ENCODE results near the gene CCL14. TPM values are rescaled to one million over a fixed set of nuclear protein-coding genes. Genes with fewer than 3 reads are reported as not detected.

The CCL14 gene
- total and polyA plus RNA-seq, 9 of the 15 experiments (the other 6 are each of a cell fraction or from before 2014, with no cell fraction given), result not detected

DNA sequence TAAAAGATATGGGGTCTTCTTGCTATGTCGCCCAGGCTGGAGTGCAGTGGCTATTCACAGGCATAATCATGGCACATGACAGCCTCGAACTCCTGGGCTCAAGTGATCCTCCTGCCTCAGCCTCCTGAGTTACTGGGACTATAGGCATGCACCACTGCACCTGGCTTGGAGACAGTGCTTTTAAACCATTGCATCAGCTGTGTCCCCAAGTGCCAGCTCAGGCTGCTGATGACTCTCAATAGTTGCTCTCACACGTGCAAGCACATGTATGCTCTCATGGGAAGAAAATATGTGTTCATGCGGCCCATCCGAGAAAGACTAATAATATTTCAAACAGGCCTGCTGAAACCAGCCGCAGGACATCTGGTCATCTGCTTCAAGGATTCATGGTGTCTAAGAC, 14.0 kb downstream of the CCL14 start (continued):
- TF ChIP-seq EWSR1 (IDR thresholded peaks at IDR 0.05; ENCODE audit: borderline replicate concordance, low read depth, partially characterized antibody), result no peak
- no peak for TF ChIP-seq PATZ1 (CRISPR knock-in tag; IDR thresholded peaks at IDR 0.05; ENCODE audit: borderline replicate concordance)
- TF ChIP-seq EZH2 (IDR thresholded peaks at IDR 0.05; ENCODE audit: borderline replicate concordance, low read depth, low read length), result no peak

DNA sequence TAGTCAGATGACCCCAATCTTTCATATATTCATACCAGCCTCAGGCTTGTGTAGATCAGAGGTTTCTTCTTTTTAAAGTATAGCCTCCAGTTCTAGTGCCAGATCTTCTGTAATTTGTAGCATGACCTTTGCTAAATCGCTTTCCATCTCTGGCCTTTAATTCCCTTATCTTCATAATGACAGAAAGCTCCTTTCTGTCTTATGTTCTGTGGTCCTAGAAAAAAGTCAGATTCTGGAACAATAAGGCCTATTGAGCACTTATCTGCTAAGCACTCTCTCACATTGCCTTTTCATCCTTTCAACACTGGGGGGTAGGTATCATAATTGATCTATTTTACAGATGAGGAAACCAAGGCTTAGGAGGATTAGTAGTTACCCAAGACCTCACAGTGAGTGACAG, 14.5 kb downstream of the CCL14 start:
- Histone ChIP-seq H3K4me3 (no peak overlapping the region), H3K79me2 (ENCODE audit: control insufficient read depth, insufficient read depth, low read length) (no peaks in the 10 kb centered on the region), H3K9me3 (replicated peaks; ENCODE audit: control insufficient read depth, insufficient read depth, low read depth, low read length) (no peaks in the 10 kb centered on the region), H3K4me1 (replicated peaks in 1 of 2; ENCODE audit: control insufficient read depth in 2 of 2, insufficient read depth in 2 of 2, low read length in 2 of 2) (no peaks in the 10 kb centered on the region), H3K9ac (ENCODE audit: insufficient read depth in 1 of 2, low read depth in 2 of 2, low read length in 2 of 2) (no peak overlapping the region), H3K4me2 (ENCODE audit: insufficient read depth, low read length) (no peak overlapping the region), H3K9me1 (ENCODE audit: control insufficient read depth, insufficient read depth, low read length) (no peaks in the 10 kb centered on the region), H4K20me1 (replicated peaks; ENCODE audit: control insufficient read depth, insufficient read depth, low read length) (no peaks in the 10 kb centered on the region), H3K36me3 (ENCODE audit: control insufficient read depth, insufficient read depth, low read length) (no peaks in the 10 kb centered on the region), H2AFZ (ENCODE audit: low read depth, low read length) (no peak overlapping the region), H3K27ac (ENCODE audit: extremely low read depth, low read depth, low read length) (no peak overlapping the region), H3K27me3 (ENCODE audit: control insufficient read depth in 2 of 2, insufficient read depth in 2 of 2, low read length in 2 of 2) (peaks cover 2 to 6% of the 10 kb centered on the region in 2 experiments; a peak in 1 of 5 replicates)
- ChIA-PET CTCF (ENCODE audit: low intra/inter-chr PET ratio) (no interaction called here), POLR2A (interaction anchor here (1.2 kb wide), 1 partner anchor 87 kb away, joined by 3 read pairs; no protein-coding TSS in a partner anchor)
- no TSS peak for BruUV-seq (replicated peaks)
- intact Hi-C loops (cut with micrococcal nuclease) (no loop called here), in situ Hi-C loops (cut with MboI) (loop anchor here (5.0 to 25.0 kb wide), 2 partner anchors 165 to 515 kb away; partner anchors contain the start of gene ZNHIT3)
- FAIRE-seq (no peak), DNase-seq (ENCODE audit: extremely low read depth in 1 of 4, low spot score in 3 of 4) (no peak), ATAC-seq (no peak)
- WGBS (ENCODE audit: insufficient coverage, low coverage, missing lambda C conversion rate), result 0% methylated on average over 1 of the region's 1 CpG
- TF ChIP-seq SMAD4 (CRISPR knock-in tag; conservative IDR thresholded peaks at IDR 0.05), result no peak
- TF ChIP-seq TCFL5 (CRISPR knock-in tag; conservative IDR thresholded peaks at IDR 0.05), result no peak
- TF ChIP-seq ZNF696 (CRISPR knock-in tag; conservative IDR thresholded peaks at IDR 0.05), result no peak
- no peak for TF ChIP-seq STAT5B (CRISPR knock-in tag; IDR thresholded peaks at IDR 0.05)
- no peak for TF ChIP-seq POLR2H (tag; IDR thresholded peaks at IDR 0.05; ENCODE audit: low read depth)
- TF ChIP-seq, protein P1, sequence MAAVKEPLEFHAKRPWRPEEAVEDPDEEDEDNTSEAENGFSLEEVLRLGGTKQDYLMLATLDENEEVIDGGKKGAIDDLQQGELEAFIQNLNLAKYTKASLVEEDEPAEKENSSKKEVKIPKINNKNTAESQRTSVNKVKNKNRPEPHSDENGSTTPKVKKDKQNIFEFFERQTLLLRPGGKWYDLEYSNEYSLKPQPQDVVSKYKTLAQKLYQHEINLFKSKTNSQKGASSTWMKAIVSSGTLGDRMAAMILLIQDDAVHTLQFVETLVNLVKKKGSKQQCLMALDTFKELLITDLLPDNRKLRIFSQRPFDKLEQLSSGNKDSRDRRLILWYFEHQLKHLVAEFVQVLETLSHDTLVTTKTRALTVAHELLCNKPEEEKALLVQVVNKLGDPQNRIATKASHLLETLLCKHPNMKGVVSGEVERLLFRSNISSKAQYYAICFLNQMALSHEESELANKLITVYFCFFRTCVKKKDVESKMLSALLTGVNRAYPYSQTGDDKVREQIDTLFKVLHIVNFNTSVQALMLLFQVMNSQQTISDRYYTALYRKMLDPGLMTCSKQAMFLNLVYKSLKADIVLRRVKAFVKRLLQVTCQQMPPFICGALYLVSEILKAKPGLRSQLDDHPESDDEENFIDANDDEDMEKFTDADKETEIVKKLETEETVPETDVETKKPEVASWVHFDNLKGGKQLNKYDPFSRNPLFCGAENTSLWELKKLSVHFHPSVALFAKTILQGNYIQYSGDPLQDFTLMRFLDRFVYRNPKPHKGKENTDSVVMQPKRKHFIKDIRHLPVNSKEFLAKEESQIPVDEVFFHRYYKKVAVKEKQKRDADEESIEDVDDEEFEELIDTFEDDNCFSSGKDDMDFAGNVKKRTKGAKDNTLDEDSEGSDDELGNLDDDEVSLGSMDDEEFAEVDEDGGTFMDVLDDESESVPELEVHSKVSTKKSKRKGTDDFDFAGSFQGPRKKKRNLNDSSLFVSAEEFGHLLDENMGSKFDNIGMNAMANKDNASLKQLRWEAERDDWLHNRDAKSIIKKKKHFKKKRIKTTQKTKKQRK (IDR thresholded peaks at IDR 0.05; ENCODE audit: borderline replicate concordance, low read depth, low read length), result no peak
- TF ChIP-seq NUFIP1 (IDR thresholded peaks at IDR 0.05; ENCODE audit: partially characterized antibody), result no peak
- no peak for TF ChIP-seq U2AF1 (optimal IDR thresholded peaks at IDR 0.05; ENCODE audit: low read depth, low read length)
- no peak for TF ChIP-seq C11orf30 (IDR thresholded peaks at IDR 0.05; ENCODE audit: low read depth)

Data from K562 (cell line).